ENCODE data around the gene TLX2. TPM values are rescaled to one million over a fixed set of nuclear protein-coding genes. Genes with fewer than 3 reads are reported as not detected.

The TLX2 gene
- total and polyA plus RNA-seq, 2 of the 13 experiments (the other 11 are each of a cell fraction or from before 2014, with no cell fraction given): 0.05 to 0.20 TPM

DNA sequence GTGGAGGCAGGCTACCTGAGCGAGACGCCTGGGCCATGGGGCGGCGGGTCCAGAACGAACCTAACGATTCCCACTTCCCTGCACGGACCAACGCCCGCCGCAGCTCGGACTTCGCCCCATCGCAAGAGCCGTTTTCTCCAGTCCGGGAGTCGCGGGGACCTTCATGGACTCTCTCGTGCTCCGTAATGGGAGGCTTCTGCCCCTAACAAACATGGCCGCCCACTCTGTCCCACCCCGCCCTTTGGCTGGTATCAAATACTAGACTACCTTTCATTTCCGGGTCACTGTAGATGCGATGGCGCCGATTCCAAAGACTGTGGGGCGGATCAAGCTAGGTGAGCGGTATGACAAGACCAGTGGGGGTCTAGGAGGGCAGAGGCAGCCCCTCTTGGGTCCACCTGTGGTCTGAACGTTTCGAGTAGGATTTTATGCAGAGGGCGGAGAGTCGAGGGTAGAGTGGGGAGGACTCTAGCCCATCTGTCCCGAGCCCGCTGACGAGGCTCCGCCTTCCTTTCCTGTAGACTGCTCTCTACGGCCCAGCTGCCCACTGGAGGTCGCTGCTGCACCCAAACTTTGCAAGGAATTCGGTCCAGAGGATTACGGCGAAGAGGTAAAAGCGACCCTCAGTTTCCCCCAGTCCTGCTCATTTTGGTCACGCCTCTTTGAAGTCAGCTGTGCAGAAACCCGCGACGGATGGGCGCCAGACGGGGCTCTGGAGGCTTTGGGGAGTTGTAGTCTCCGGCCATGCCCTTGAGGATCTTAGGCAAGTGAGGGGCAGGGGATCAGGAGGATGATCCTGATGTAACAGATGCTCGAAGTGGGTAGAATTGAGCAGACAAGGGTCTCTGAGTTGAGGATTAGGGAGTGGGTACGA lies 31.2 kb upstream of the TLX2 start, which contains the start of the genes CCDC142 and TTC31 (continued):
- TF ChIP-seq, protein P1, sequence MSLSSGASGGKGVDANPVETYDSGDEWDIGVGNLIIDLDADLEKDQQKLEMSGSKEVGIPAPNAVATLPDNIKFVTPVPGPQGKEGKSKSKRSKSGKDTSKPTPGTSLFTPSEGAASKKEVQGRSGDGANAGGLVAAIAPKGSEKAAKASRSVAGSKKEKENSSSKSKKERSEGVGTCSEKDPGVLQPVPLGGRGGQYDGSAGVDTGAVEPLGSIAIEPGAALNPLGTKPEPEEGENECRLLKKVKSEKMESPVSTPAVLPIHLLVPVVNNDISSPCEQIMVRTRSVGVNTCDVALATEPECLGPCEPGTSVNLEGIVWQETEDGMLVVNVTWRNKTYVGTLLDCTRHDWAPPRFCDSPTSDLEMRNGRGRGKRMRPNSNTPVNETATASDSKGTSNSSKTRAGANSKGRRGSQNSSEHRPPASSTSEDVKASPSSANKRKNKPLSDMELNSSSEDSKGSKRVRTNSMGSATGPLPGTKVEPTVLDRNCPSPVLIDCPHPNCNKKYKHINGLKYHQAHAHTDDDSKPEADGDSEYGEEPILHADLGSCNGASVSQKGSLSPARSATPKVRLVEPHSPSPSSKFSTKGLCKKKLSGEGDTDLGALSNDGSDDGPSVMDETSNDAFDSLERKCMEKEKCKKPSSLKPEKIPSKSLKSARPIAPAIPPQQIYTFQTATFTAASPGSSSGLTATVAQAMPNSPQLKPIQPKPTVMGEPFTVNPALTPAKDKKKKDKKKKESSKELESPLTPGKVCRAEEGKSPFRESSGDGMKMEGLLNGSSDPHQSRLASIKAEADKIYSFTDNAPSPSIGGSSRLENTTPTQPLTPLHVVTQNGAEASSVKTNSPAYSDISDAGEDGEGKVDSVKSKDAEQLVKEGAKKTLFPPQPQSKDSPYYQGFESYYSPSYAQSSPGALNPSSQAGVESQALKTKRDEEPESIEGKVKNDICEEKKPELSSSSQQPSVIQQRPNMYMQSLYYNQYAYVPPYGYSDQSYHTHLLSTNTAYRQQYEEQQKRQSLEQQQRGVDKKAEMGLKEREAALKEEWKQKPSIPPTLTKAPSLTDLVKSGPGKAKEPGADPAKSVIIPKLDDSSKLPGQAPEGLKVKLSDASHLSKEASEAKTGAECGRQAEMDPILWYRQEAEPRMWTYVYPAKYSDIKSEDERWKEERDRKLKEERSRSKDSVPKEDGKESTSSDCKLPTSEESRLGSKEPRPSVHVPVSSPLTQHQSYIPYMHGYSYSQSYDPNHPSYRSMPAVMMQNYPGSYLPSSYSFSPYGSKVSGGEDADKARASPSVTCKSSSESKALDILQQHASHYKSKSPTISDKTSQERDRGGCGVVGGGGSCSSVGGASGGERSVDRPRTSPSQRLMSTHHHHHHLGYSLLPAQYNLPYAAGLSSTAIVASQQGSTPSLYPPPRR (CRISPR knock-in tag; IDR thresholded peaks at IDR 0.05; ENCODE audit: borderline replicate concordance): peak; percentile 72
- TF ChIP-seq ZKSCAN1 (IDR thresholded peaks at IDR 0.05; ENCODE audit: low read length): peak; percentile 19; the same call in 1 of the 2 replicates
- TF ChIP-seq ZNF101 (CRISPR knock-in tag; IDR thresholded peaks at IDR 0.05; ENCODE audit: borderline replicate concordance, low read depth): no peak
- no peak; the same call in none of the 2 replicates for TF ChIP-seq HMG20B (CRISPR knock-in tag; conservative IDR thresholded peaks at IDR 0.05)
- TF ChIP-seq, protein P2, sequence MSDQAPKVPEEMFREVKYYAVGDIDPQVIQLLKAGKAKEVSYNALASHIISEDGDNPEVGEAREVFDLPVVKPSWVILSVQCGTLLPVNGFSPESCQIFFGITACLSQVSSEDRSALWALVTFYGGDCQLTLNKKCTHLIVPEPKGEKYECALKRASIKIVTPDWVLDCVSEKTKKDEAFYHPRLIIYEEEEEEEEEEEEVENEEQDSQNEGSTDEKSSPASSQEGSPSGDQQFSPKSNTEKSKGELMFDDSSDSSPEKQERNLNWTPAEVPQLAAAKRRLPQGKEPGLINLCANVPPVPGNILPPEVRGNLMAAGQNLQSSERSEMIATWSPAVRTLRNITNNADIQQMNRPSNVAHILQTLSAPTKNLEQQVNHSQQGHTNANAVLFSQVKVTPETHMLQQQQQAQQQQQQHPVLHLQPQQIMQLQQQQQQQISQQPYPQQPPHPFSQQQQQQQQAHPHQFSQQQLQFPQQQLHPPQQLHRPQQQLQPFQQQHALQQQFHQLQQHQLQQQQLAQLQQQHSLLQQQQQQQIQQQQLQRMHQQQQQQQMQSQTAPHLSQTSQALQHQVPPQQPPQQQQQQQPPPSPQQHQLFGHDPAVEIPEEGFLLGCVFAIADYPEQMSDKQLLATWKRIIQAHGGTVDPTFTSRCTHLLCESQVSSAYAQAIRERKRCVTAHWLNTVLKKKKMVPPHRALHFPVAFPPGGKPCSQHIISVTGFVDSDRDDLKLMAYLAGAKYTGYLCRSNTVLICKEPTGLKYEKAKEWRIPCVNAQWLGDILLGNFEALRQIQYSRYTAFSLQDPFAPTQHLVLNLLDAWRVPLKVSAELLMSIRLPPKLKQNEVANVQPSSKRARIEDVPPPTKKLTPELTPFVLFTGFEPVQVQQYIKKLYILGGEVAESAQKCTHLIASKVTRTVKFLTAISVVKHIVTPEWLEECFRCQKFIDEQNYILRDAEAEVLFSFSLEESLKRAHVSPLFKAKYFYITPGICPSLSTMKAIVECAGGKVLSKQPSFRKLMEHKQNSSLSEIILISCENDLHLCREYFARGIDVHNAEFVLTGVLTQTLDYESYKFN (CRISPR knock-in tag; conservative IDR thresholded peaks at IDR 0.05): peak; percentile 64
- TF ChIP-seq, protein P3, sequence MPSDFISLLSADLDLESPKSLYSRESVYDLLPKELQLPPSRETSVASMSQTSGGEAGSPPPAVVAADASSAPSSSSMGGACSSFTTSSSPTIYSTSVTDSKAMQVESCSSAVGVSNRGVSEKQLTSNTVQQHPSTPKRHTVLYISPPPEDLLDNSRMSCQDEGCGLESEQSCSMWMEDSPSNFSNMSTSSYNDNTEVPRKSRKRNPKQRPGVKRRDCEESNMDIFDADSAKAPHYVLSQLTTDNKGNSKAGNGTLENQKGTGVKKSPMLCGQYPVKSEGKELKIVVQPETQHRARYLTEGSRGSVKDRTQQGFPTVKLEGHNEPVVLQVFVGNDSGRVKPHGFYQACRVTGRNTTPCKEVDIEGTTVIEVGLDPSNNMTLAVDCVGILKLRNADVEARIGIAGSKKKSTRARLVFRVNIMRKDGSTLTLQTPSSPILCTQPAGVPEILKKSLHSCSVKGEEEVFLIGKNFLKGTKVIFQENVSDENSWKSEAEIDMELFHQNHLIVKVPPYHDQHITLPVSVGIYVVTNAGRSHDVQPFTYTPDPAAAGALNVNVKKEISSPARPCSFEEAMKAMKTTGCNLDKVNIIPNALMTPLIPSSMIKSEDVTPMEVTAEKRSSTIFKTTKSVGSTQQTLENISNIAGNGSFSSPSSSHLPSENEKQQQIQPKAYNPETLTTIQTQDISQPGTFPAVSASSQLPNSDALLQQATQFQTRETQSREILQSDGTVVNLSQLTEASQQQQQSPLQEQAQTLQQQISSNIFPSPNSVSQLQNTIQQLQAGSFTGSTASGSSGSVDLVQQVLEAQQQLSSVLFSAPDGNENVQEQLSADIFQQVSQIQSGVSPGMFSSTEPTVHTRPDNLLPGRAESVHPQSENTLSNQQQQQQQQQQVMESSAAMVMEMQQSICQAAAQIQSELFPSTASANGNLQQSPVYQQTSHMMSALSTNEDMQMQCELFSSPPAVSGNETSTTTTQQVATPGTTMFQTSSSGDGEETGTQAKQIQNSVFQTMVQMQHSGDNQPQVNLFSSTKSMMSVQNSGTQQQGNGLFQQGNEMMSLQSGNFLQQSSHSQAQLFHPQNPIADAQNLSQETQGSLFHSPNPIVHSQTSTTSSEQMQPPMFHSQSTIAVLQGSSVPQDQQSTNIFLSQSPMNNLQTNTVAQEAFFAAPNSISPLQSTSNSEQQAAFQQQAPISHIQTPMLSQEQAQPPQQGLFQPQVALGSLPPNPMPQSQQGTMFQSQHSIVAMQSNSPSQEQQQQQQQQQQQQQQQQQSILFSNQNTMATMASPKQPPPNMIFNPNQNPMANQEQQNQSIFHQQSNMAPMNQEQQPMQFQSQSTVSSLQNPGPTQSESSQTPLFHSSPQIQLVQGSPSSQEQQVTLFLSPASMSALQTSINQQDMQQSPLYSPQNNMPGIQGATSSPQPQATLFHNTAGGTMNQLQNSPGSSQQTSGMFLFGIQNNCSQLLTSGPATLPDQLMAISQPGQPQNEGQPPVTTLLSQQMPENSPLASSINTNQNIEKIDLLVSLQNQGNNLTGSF (CRISPR knock-in tag; IDR thresholded peaks at IDR 0.05): peak; percentile 43; the same call in 1 of the 2 replicates
- no peak for TF ChIP-seq GPN1 (CRISPR knock-in tag; IDR thresholded peaks at IDR 0.05; ENCODE audit: borderline replicate concordance)
- TF ChIP-seq ZFP62 (CRISPR knock-in tag; IDR thresholded peaks at IDR 0.05): no peak
- TF ChIP-seq, protein P4, sequence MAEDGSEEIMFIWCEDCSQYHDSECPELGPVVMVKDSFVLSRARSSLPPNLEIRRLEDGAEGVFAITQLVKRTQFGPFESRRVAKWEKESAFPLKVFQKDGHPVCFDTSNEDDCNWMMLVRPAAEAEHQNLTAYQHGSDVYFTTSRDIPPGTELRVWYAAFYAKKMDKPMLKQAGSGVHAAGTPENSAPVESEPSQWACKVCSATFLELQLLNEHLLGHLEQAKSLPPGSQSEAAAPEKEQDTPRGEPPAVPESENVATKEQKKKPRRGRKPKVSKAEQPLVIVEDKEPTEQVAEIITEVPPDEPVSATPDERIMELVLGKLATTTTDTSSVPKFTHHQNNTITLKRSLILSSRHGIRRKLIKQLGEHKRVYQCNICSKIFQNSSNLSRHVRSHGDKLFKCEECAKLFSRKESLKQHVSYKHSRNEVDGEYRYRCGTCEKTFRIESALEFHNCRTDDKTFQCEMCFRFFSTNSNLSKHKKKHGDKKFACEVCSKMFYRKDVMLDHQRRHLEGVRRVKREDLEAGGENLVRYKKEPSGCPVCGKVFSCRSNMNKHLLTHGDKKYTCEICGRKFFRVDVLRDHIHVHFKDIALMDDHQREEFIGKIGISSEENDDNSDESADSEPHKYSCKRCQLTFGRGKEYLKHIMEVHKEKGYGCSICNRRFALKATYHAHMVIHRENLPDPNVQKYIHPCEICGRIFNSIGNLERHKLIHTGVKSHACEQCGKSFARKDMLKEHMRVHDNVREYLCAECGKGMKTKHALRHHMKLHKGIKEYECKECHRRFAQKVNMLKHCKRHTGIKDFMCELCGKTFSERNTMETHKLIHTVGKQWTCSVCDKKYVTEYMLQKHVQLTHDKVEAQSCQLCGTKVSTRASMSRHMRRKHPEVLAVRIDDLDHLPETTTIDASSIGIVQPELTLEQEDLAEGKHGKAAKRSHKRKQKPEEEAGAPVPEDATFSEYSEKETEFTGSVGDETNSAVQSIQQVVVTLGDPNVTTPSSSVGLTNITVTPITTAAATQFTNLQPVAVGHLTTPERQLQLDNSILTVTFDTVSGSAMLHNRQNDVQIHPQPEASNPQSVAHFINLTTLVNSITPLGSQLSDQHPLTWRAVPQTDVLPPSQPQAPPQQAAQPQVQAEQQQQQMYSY (CRISPR knock-in tag; IDR thresholded peaks at IDR 0.05): no peak

Data from HepG2 (cell line).